ENCODE results near the gene C1QTNF9.
"Not testable (repeated sequence)": the region's sequence is repeated elsewhere in the genome, so short reads cannot be mapped to it uniquely, and the experiment has no call there.

The C1QTNF9 gene

GRCh38 chr13:24282256-24282655 lies 27.1 kb upstream of the C1QTNF9 start:
- no peak for DNase-seq

GRCh38 chr13:24284889-24285565 lies 24.4 kb upstream of the C1QTNF9 start:
- no peak for DNase-seq

DNA sequence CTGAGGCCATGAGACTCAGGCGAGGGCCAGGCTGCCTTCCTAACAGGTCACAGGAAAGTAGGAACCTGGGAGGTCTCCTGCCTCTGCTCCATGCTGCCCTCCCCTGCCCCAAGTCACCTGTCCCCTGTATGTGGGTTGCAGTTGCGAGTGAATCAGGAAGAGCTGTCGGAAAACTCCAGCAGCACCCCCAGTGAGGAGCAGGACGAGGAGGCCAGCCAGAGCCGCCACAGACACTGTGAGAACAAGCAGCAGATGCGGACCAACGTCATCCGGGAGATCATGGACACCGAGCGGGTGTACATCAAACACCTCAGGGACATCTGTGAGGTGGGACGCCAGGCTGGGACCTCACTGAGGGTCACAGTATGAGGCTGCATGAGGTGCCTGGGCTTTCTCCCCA lies 22.8 kb upstream of the C1QTNF9 start:
- no peak for DNase-seq

- DNase-seq, result no peak
Observed at GRCh38 chr13:24287748-24288287, 21.6 kb upstream of the C1QTNF9 start.

- no peak for DNase-seq
Observed at GRCh38 chr13:24288870-24289269, 20.5 kb upstream of the C1QTNF9 start.

GRCh38 chr13:24290280-24290932 lies 19.0 kb upstream of the C1QTNF9 start:
- no peak for DNase-seq

DNA sequence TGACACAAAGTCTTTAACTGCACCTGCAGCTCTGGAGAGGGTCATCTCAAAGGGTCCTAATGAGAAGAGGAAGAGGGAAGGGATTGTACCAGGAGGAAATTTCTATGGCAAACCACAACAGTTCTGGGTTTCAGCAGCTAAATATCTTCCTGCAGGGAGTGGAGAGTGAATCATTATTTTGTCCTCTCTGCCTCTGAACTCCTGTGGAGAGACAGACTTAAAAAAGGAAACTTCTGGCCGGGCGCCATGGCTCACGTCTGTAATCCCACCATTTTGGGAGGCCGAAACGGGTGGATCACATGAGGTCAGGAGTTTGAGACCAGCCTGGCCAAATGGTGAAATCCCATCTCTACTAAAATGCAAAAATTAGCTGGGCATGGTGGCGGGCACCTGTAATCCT lies 16.9 kb upstream of the C1QTNF9 start:
- no peak for DNase-seq

- no peak for DNase-seq
Observed at GRCh38 chr13:24293746-24294145, 15.6 kb upstream of the C1QTNF9 start.

DNA sequence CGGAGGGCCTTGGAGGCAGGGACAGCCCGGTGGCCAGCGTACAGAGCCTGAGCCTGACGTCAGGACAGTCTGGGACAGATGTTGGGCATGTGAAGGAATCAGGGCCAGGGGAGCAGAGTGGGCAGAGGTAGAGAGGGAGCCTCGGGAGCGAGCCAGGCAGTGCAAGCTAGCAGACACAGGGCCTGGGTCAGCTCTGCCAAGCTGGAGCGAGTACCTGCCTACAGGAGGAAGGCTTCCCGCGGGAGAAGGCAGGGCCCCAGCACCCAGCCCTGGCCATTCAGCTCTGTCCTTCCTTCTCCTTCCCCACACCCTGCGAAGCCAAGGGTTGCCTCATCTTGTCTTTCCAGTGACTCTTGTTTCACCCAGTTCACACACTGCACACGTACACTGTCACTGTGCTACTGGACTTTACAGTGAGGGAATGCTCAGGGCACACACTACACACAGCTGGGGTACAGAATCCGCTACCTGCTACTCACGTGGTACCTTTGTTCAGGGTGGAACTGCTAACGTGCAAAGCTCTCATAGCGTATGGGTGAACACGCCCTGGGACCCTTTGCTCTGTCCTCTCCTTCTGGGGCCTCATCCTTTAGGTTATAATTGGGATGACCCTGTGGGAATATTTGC lies 9.8 kb upstream of the C1QTNF9 start:
- DNase-seq, result no peak

- no peak for DNase-seq
Observed at GRCh38 chr13:24301434-24301833, 7.9 kb upstream of the C1QTNF9 start.

DNA sequence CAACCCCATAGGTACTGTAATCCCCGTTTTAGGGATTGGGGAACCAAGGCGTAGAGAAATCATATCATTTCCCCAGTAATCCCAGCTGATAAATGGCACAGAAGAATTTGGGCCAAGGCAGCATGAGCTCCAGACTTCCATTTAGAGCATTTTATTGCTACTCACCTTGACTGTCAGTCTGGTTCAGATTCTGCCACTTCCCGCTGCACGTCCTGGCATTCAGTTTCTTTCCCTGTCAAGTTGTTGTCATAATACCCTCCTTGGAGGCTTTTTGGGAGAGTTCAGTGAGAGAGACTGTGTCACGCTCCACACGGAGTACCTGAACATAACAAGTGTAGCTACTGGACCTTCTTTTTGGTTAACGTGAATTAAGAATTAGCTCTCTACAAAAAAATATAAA lies 7.5 kb upstream of the C1QTNF9 start:
- DNase-seq, result no peak

- DNase-seq, result no peak
Observed at GRCh38 chr13:24304620-24305019, 4.8 kb upstream of the C1QTNF9 start.

DNA sequence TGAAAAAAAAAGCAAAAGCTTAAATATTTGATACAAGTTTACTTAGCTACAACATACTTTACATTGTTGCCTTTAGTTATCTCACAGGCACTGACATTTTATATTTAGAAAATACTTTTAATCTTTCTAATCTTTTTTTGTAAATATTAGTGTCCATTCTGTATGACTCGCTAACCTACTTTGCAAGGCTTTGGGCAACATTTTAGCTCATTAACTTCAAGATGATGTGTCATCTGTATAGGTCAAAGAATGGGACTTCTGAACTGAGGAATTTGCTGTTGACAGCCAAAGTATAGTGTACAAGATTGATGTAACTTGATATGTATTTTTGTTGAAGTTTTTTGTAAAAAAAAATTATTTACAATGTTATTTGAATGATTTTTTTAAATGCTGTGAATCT lies 2.7 kb upstream of the C1QTNF9 start:
- DNase-seq, result no peak

DNA sequence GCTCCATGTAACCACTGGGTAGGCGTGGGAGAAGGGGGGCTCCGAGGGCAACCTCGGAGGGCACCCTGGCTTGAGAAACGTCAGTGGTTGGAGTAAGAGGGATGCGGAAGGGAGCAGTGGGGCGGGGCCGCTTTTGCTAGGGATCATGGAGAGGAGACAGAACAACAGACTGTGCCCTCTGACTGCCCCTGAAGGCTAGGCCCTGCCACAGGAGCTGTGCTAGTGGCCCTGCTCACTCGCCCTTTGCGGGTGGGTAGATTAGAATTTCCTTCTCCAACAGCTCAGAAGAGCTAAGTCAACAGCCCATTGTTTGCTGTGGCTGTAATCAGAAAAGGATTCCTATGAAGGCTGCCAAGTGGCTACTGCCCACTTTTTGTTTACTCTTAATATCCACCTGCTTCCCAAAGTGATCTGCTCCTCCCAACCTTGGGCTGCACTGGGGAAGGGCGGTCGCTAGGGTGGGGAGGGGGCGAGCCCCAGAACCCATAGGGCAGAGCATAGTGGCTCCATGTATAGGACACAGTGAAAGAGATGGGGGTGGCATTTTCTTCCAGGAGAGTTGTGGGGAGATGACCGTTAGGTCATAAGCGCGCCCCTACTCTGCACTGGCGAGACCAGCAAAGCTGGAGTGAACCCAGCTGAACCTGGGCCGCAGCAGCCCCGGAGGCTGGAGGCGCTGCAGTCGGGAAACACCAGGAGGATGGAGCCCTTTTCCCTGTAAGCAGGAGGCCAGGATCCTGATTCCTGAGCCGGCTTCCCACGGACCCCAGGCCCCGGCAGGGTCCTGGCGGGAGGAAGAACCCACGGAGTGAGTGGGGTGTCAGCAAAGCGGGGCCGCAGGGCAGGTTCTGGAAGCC lies 1.9 kb upstream of the C1QTNF9 start:
- no peak for DNase-seq

GRCh38 chr13:24308068-24308445 lies 1.3 kb upstream of the C1QTNF9 start:
- DNase-seq, result no peak

- DNase-seq, result no peak
Observed at GRCh38 chr13:24308488-24309020, 826 bp upstream of the C1QTNF9 start.

- DNase-seq, result no peak
Observed at GRCh38 chr13:24313439-24313838, 4.1 kb downstream of the C1QTNF9 start.

GRCh38 chr13:24317835-24318234 lies 8.5 kb downstream of the C1QTNF9 start:
- not testable (repeated sequence) for DNase-seq

DNA sequence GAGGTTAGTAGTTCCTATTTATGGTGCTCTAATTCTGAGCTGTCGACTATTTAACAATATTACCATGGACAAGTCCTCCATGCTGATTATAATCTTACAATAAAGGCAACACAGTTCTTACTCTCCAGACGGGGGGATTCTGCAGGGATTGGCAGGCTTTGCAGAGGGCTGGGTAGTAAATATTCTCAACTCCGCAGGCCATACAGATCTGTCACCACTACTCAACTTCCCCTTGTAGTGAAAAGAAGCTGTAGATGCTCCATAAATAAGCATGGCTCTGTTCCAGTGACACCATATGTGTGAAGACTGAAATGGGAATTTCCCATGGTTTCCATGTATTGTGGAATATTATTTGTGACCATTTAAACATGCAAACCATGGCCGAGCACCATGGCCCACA lies 9.5 kb downstream of the C1QTNF9 start:
- not testable (repeated sequence) for DNase-seq

DNA sequence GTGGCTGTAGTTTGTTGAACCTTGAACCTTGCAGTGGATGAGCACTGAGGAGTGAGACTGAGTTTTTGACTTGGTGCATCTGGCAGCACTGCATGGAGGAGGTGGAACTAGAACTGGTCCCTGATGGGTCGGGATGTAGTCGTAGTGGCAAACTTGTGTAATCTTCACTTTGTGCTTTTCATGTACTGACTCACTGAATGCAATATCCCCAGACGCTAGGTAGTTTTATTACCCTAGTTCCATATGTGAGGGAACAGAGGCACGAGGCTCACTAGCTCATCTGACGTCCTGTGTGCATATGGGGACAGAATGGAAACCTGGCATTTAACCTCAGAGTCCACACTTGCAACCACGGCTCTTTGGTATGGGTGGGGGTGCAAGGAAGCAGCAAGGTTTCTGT lies 10.3 kb downstream of the C1QTNF9 start:
- not testable (repeated sequence) for DNase-seq

DNA sequence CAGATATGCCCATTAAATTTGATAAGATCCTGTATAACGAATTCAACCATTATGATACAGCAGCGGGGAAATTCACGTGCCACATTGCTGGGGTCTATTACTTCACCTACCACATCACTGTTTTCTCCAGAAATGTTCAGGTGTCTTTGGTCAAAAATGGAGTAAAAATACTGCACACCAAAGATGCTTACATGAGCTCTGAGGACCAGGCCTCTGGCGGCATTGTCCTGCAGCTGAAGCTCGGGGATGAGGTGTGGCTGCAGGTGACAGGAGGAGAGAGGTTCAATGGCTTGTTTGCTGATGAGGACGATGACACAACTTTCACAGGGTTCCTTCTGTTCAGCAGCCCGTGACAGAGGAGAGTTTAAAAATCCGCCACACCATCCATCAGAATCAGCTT lies 12.0 kb downstream of the C1QTNF9 start:
- DNase-seq, result not testable (repeated sequence)

- not testable (repeated sequence) for DNase-seq
Observed at GRCh38 chr13:24322470-24322869, 13.1 kb downstream of the C1QTNF9 start.
